Testis (tissue), 3 donors: Measurements from ENCODE around the gene PRKAG2. TPM values are rescaled to one million over a fixed set of nuclear protein-coding genes. Genes with fewer than 3 reads are reported as not detected.
"Not testable (repeated sequence)": the region's sequence is repeated elsewhere in the genome, so short reads cannot be mapped to it uniquely, and the experiment has no call there.

Experiments
- DNase-seq: peaks from one replicate; pipeline ENCODE4 v3.0.0-alpha.2; 2019
- H3K27ac ChIP-seq, 2 donors: fragments of 200-600 bp; sonication (generic); one replicate each; pipeline ENCODE4 v1.5.1; 2019
- H3K27me3 ChIP-seq: fragments of 200-600 bp; sonication (generic); one replicate; pipeline ENCODE4 v1.5.1; 2019
- H3K36me3 ChIP-seq: fragments of 200-600 bp; sonication (generic); one replicate; pipeline ENCODE4 v1.5.1; 2017; ENCODE audit warnings: low read depth; ENCODE audit errors: missing control alignments
- H3K4me1 ChIP-seq: fragments of 200-600 bp; sonication (generic); one replicate; pipeline ENCODE4 v1.5.1; 2019
- H3K4me3 ChIP-seq, 2 donors: fragments of 200-600 bp; sonication (generic); one replicate each; pipeline ENCODE4 v1.5.1; 2017 to 2019
- H3K9me3 ChIP-seq: fragments of 200-600 bp; sonication (generic); one replicate; pipeline ENCODE4 v1.5.1; 2017
- POLR2A ChIP-seq: fragments of 450-650 bp; IDR thresholded peaks from one replicate; pipeline ENCODE4 v1.6.1; 2017; ENCODE audit warnings: antibody characterized with exemption, mild to moderate bottlenecking, moderate library complexity
- WGBS, 2 donors: methylation state at CpG; one replicate each; pipeline ENCODE4 v1.1.5; 2018; 5-methylcytosine and 5-hydroxymethylcytosine counted together
- intact Hi-C: fragments of 100-400 bp; cut with DNase I; formaldehyde crosslinking; loops from one replicate; pipeline ENCODE4 v1.15.1; 2023; ENCODE audit warnings: low total_unique reads
- polyA plus RNA-seq: library from polyadenylated mRNA; stranded (reverse); fragments of 350-450 nt; fragmentation: Illumina TruSeq; extraction: RNeasy Lipid Tissue Mini Kit (QIAGEN cat#74804); gene quantifications from one replicate; pipeline ENCODE4 v1.2.3, GENCODE V29; 2014; ENCODE audit warnings: low read depth, low replicate concordance; ENCODE audit not compliant: insufficient read depth
- total RNA-seq, 2 donors: library from RNA; depleted of rRNA; stranded (reverse); fragments of >200 nt; gene quantifications; one replicate each; pipeline ENCODE4 v1.2.3, GENCODE V29; 2016
- TF ChIP-seq, protein P1 (sequence below), 3 experiments: fragments of 450-650 bp in 2 of 3; fragments of 200-600 bp in 1 of 3; sonication (generic) in 1 of 3; IDR thresholded peaks; one replicate each; pipeline ENCODE4 v1.5.1; 2016 to 2019; ENCODE audit warnings: antibody characterized with exemption in 3 of 3, mild to moderate bottlenecking in 2 of 3, moderate library complexity in 1 of 3

Gene PRKAG2
- total and polyA plus RNA-seq, 3 donors from 2014 or later: 27.9 to 28.7 (median 28.6) TPM

DNA sequence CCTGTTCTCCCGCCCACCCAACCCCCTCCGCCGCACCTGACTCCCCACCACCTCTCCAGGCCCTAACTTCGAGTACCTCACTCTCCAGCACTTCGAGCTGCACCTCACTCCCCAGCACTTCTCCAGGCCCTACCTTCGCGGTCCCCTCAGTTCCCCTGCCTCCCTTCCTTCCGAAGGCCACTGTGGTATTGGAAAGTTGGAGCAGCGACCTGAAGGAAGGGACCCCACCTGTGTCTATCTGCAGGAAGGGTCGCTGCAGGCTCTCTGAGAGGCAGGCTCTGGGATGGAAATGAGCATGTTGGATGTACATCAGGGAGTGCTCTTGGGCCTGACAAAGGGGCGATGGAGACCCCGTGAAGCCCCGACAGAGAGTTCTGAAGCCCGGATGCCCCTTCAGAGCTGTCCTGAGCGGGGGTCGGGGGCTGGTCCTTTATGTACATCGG, 122.2 kb downstream of the PRKAG2 start:
- intact Hi-C loops: no loop called here
- no peaks in the 10 kb centered on the region for H3K9me3 ChIP-seq
- H3K36me3 ChIP-seq: no peaks in the 10 kb centered on the region
- peaks cover 13% of the 10 kb centered on the region for H3K4me1 ChIP-seq
- no peak overlapping the region for H3K4me3 ChIP-seq
- no peak overlapping the region for H3K27ac ChIP-seq
- no peak for DNase-seq
- 93 to 98% methylated on average over 11 to 17 of the region's 17 CpGs for WGBS, 2 donors
- TF ChIP-seq, protein P1, sequence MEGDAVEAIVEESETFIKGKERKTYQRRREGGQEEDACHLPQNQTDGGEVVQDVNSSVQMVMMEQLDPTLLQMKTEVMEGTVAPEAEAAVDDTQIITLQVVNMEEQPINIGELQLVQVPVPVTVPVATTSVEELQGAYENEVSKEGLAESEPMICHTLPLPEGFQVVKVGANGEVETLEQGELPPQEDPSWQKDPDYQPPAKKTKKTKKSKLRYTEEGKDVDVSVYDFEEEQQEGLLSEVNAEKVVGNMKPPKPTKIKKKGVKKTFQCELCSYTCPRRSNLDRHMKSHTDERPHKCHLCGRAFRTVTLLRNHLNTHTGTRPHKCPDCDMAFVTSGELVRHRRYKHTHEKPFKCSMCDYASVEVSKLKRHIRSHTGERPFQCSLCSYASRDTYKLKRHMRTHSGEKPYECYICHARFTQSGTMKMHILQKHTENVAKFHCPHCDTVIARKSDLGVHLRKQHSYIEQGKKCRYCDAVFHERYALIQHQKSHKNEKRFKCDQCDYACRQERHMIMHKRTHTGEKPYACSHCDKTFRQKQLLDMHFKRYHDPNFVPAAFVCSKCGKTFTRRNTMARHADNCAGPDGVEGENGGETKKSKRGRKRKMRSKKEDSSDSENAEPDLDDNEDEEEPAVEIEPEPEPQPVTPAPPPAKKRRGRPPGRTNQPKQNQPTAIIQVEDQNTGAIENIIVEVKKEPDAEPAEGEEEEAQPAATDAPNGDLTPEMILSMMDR (IDR thresholded peaks at IDR 0.05): no peak
- no peak for TF ChIP-seq POLR2A
- no peaks in the 10 kb centered on the region for H3K27me3 ChIP-seq

DNA sequence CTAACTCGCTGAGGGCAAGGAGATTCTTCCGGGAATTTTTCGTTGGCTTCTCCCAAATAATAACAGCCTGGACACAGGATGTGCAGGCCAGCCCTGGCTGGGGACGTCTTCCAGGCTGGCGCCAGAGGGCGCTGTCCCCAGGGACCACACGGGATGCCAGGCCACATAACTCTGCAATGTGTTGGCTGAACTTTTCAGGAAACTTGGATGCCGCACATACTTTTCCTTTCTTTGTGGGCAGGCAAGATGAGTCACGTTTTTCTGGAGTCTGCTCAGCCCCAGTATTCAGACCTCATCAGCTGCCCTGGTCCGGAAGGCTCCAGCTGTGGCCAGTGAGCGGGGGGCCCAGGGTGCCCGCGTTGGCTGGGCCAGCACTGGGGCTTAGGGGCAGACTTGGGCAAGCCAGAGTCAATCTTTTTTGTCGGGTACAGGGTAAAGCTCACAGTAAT, 122.7 kb downstream of the PRKAG2 start:
- Histone ChIP-seq H3K4me3 (no peak overlapping the region), H3K27ac (no peak overlapping the region), H3K4me1 (peaks cover 13% of the 10 kb centered on the region), H3K9me3 (no peaks in the 10 kb centered on the region), H3K36me3 (no peaks in the 10 kb centered on the region), H3K27me3 (no peaks in the 10 kb centered on the region)
- intact Hi-C loops: no loop called here
- peak; percentile 68 for DNase-seq
- TF ChIP-seq, protein P1 (IDR thresholded peaks at IDR 0.05): peak; percentile 53 to 70 (median 62)
- no peak for TF ChIP-seq POLR2A
- 19 to 47% methylated on average over 3 to 14 of the region's 14 CpGs for WGBS, 2 donors

DNA sequence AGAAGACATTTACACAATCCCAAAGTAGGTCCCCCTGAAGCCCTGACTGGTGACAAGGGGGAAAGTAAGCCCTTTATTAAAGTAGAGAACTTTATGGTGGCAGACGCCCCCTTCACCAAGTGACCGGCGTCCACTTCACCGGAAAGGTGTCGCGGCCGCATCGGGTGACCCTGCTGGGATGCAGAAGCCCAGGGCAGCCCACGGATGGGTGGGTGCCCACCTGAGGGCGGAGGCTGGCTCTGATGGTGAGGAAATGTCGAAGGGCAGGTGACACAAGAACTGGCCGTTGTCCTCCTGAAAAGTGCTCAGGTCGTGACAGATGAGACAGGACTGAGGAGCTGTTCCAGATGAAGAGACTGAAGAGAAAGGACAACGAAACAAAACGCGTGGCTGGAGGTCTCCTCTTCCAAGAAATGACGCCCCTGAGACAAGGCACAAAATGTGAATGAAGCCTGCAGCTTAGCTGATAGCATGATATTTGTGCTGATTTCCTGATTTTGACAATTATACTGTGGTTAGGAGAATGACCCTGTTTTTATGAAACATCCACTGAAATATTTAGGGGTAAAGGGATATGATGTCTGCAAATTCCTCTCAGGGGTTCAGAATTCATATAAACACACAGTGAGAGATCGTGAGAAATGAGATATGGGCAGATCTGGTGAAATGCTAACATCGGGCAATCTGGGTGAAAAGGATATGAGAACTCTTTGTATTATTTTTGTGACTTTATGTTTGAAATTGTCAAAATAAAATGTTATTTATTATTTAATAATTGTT, 123.9 kb downstream of the PRKAG2 start:
- 92 to 94% methylated on average over 19 of the region's 19 CpGs for WGBS, 2 donors
- no peak for DNase-seq
- Histone ChIP-seq H3K9me3 (no peaks in the 10 kb centered on the region), H3K4me3 (no peak overlapping the region), H3K27me3 (no peaks in the 10 kb centered on the region), H3K36me3 (no peaks in the 10 kb centered on the region), H3K4me1 (peaks cover 13% of the 10 kb centered on the region), H3K27ac (no peak overlapping the region)
- intact Hi-C loops: no loop called here
- TF ChIP-seq, protein P1 (IDR thresholded peaks at IDR 0.05): no peak
- no peak for TF ChIP-seq POLR2A

DNA sequence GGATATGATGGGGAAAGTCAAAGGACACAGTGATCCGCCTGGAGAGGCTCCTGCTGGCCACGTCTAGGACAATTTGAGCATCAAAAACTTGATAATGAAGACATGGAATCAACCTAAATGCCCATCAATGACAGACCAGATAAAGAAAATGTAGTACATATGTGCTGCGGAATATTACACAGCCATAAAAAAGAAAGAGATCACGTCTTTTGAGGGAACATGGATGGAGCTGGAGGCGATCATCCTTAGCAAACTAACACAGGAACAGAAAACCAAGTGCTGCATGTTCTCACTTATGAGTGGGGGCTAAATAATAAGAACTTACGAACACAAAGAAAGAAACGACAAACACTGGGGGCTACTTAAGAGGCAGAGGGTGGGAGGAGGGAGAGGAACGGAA, 124.9 kb downstream of the PRKAG2 start:
- H3K27me3 ChIP-seq: no peaks in the 10 kb centered on the region
- intact Hi-C loops: no loop called here
- TF ChIP-seq, protein P1 (IDR thresholded peaks at IDR 0.05): no peak
- no peak for TF ChIP-seq POLR2A
- H3K4me3 ChIP-seq: no peak overlapping the region
- DNase-seq: no peak
- H3K36me3 ChIP-seq: no peaks in the 10 kb centered on the region
- H3K9me3 ChIP-seq: no peaks in the 10 kb centered on the region
- 89 to 93% methylated on average over 8 of the region's 8 CpGs for WGBS, 2 donors
- H3K27ac ChIP-seq: no peak overlapping the region
- H3K4me1 ChIP-seq: peaks cover 13% of the 10 kb centered on the region

DNA sequence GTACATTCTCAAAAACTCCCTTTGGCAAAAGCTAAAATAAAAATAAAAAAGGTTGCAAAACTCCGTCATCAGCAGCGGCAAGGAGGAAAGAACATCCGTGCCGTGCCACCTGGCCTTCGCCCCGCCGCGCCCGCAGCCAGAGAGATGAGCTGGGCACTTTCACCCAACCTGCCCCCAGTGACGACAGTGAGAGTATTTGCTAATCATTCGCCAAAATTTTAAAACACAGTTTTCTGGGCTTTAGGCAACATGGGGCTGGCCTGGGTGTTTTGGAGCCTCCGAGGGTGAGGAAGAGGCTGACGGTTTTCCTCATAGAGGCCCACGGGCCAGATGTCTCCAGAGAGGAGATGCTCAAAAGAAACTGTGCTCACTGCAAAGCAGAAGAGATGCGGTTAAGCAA, 128.2 kb downstream of the PRKAG2 start:
- Histone ChIP-seq H3K36me3 (no peaks in the 10 kb centered on the region), H3K27ac (no peak overlapping the region), H3K4me3 (no peak overlapping the region), H3K4me1 (no peaks in the 10 kb centered on the region), H3K9me3 (no peaks in the 10 kb centered on the region), H3K27me3 (no peaks in the 10 kb centered on the region)
- no peak for DNase-seq
- intact Hi-C loops: no loop called here
- WGBS, 2 donors: 94 to 95% methylated on average over 15 of the region's 15 CpGs
- TF ChIP-seq, protein P1 (IDR thresholded peaks at IDR 0.05): no peak
- no peak for TF ChIP-seq POLR2A

DNA sequence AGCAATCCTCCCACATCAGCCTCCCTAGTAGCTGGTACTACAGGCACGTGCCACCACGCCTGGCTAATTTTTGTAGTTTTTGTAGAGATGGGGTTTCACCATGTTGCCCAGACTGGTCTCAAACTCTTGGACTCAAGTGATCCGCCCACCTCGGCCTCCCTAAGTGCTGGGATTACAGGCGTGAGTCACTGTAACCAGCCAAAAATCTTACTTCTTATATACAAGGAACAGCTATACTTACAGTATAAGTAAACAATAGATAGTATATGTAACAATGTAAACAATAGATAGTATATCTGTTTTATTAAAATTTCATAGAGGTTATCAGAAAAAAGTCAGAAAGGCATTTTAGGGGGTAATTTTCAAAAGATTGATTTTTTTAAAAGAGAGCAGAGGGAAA, 128.9 kb downstream of the PRKAG2 start:
- DNase-seq, H3K9me3 ChIP-seq, intact Hi-C loops, H3K36me3 ChIP-seq, H3K27ac ChIP-seq, H3K27me3 ChIP-seq, H3K4me3 ChIP-seq, H3K4me1 ChIP-seq: not testable (repeated sequence)
- 91 to 94% methylated on average over 5 of the region's 5 CpGs for WGBS, 2 donors
